Ishikawa (cell line): ENCODE results near the gene ZNF22.

Source experiments
- CEBPB ChIP-seq: IDR thresholded peaks from 2 replicates; pipeline ENCODE4 v1.6.1; 2012
- CREB1 ChIP-seq: IDR thresholded peaks from 2 replicates; pipeline ENCODE4 v1.6.1; 2012; ENCODE audit warnings: low read depth
- EGR1 ChIP-seq: IDR thresholded peaks from 2 replicates; pipeline ENCODE4 v1.6.1; 2012
- EP300 ChIP-seq: IDR thresholded peaks from 2 replicates; pipeline ENCODE4 v1.6.1; 2012; ENCODE audit warnings: borderline replicate concordance
- FOXM1 ChIP-seq: IDR thresholded peaks from 2 replicates; pipeline ENCODE4 v1.6.1; 2012; ENCODE audit warnings: low read depth, borderline replicate concordance
- NFIC ChIP-seq: IDR thresholded peaks from 2 replicates; pipeline ENCODE4 v1.6.1; 2012
- RAD21 ChIP-seq: IDR thresholded peaks from 2 replicates; pipeline ENCODE4 v1.6.1; 2012; ENCODE audit warnings: low read depth
- TAF1 ChIP-seq: IDR thresholded peaks from 2 replicates; pipeline ENCODE4 v1.6.1; 2012; ENCODE audit warnings: low read depth, mild to moderate bottlenecking
- TCF12 ChIP-seq: IDR thresholded peaks from 2 replicates; pipeline ENCODE4 v1.6.1; 2012; ENCODE audit warnings: low read depth
- TEAD4 ChIP-seq: IDR thresholded peaks from 2 replicates; pipeline ENCODE4 v1.6.1; 2012
- YY1 ChIP-seq: IDR thresholded peaks from 2 replicates; pipeline ENCODE4 v1.6.1; 2012; ENCODE audit warnings: low read depth
- ZBTB7A ChIP-seq: IDR thresholded peaks from 2 replicates; pipeline ENCODE4 v1.6.1; 2012; ENCODE audit warnings: low read depth
- TF ChIP-seq, protein P1 (sequence below): IDR thresholded peaks from 2 replicates; pipeline ENCODE4 v1.6.1; 2012; ENCODE audit warnings: low read depth, mild to moderate bottlenecking
- TF ChIP-seq, protein P2 (sequence below): IDR thresholded peaks from 2 replicates; pipeline ENCODE4 v1.6.1; 2012
- TF ChIP-seq, protein P3 (sequence below): IDR thresholded peaks from 2 replicates; pipeline ENCODE4 v1.6.1; 2012

The ZNF22 gene

DNA sequence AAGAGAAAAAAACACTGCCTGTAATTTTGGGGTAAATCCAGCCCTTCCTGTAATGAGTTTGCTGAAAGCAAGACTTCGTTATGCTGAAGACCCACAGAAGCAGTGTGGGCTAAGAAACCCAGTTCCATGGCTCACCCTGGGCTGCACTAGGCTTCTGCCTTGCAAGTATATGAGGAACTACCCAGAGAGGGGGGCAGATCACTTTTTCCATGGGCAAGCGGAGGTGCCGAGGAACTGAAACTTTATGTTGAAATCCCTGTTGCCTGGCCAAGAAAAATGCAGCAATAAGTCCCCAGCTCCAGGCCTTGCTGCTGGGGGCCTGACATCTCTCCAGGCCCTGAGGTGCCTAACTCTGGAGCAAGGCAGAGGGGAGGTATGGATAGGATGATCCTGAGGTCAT lies 32.6 kb upstream of the ZNF22 start:
- no peak for TF ChIP-seq TAF1
- no peak for TF ChIP-seq EGR1
- no peak for TF ChIP-seq NFIC
- no peak for TF ChIP-seq CEBPB
- TF ChIP-seq ZBTB7A: no peak
- TF ChIP-seq, protein P1, sequence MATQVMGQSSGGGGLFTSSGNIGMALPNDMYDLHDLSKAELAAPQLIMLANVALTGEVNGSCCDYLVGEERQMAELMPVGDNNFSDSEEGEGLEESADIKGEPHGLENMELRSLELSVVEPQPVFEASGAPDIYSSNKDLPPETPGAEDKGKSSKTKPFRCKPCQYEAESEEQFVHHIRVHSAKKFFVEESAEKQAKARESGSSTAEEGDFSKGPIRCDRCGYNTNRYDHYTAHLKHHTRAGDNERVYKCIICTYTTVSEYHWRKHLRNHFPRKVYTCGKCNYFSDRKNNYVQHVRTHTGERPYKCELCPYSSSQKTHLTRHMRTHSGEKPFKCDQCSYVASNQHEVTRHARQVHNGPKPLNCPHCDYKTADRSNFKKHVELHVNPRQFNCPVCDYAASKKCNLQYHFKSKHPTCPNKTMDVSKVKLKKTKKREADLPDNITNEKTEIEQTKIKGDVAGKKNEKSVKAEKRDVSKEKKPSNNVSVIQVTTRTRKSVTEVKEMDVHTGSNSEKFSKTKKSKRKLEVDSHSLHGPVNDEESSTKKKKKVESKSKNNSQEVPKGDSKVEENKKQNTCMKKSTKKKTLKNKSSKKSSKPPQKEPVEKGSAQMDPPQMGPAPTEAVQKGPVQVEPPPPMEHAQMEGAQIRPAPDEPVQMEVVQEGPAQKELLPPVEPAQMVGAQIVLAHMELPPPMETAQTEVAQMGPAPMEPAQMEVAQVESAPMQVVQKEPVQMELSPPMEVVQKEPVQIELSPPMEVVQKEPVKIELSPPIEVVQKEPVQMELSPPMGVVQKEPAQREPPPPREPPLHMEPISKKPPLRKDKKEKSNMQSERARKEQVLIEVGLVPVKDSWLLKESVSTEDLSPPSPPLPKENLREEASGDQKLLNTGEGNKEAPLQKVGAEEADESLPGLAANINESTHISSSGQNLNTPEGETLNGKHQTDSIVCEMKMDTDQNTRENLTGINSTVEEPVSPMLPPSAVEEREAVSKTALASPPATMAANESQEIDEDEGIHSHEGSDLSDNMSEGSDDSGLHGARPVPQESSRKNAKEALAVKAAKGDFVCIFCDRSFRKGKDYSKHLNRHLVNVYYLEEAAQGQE: no peak
- TF ChIP-seq CREB1: no peak
- TF ChIP-seq, protein P2, sequence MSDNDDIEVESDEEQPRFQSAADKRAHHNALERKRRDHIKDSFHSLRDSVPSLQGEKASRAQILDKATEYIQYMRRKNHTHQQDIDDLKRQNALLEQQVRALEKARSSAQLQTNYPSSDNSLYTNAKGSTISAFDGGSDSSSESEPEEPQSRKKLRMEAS: no peak
- TF ChIP-seq, protein P3, sequence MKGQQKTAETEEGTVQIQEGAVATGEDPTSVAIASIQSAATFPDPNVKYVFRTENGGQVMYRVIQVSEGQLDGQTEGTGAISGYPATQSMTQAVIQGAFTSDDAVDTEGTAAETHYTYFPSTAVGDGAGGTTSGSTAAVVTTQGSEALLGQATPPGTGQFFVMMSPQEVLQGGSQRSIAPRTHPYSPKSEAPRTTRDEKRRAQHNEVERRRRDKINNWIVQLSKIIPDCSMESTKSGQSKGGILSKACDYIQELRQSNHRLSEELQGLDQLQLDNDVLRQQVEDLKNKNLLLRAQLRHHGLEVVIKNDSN: no peak
- TF ChIP-seq FOXM1: no peak
- no peak for TF ChIP-seq TEAD4
- TF ChIP-seq TCF12: no peak
- TF ChIP-seq RAD21: no peak
- TF ChIP-seq YY1: no peak
- TF ChIP-seq EP300: no peak

DNA sequence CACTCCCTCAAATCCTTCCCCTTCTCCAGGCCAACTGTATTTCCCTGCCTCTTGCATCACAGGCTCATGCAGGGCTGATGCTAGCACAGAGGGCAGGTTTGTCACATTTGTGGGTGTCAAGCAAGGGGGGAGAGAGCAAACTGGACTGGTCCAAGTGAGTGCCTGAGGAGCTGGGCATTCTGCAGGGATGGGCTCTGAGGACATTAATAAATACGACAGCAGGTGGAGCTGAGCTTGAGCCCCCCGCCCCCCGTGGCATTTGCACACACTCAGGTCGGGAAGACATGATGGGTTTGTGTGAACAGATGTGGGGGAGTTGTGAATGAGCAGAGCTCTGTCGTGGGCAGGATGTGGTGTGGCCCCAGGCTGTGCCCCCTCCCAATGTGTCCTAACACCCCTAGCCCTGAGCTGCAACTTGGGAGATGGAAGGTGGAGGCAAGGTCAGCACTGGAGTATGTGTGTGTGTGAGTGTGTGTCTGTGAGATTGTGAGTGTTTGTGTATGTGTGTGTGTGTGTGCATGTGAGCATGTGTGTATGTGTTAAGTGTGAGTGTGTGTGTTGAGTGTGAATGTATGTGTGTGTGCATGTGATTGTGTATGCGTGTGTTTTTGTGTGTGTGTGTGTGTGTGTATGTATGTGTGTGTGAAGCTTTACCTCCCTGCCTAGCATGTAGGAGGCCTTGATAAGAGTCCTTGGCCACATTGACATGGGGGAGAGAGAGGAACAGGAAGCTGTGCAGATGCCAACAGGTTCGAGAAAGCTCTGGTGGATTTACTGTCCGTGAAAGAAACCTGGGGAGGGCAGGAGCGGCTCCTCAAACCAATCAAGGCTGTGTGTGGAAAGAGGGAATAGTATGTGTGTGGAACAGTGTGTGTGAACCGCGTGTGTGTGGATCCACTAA lies 32.0 kb upstream of the ZNF22 start:
- TF ChIP-seq ZBTB7A: no peak

DNA sequence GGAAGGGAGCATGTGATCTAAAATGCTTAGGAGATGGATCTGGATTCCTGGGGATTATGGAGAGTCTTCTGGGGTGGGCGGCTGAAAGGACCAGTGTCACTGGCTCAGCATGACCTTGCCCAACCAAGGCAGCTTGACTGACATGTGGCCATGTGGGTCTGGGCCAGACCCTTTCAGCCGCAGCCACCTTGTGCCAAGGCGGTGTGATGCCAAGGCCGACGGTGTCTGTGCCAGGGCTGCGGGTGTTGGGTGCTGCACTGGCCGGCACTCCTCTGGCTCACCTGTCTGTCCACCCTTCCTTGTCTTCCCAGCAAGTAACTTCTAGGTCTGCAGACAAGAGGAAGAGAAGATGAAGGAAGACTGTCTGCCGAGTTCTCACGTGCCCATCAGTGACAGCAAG lies 30.9 kb upstream of the ZNF22 start:
- no peak for TF ChIP-seq YY1
- no peak for TF ChIP-seq EP300
- TF ChIP-seq, protein P1: no peak
- TF ChIP-seq, protein P2: no peak
- TF ChIP-seq FOXM1: no peak
- no peak for TF ChIP-seq RAD21
- TF ChIP-seq, protein P3: no peak
- TF ChIP-seq TCF12: no peak
- TF ChIP-seq CEBPB: no peak
- no peak for TF ChIP-seq EGR1
- no peak for TF ChIP-seq NFIC
- no peak for TF ChIP-seq ZBTB7A
- TF ChIP-seq TEAD4: no peak
- no peak for TF ChIP-seq TAF1
- no peak for TF ChIP-seq CREB1

DNA sequence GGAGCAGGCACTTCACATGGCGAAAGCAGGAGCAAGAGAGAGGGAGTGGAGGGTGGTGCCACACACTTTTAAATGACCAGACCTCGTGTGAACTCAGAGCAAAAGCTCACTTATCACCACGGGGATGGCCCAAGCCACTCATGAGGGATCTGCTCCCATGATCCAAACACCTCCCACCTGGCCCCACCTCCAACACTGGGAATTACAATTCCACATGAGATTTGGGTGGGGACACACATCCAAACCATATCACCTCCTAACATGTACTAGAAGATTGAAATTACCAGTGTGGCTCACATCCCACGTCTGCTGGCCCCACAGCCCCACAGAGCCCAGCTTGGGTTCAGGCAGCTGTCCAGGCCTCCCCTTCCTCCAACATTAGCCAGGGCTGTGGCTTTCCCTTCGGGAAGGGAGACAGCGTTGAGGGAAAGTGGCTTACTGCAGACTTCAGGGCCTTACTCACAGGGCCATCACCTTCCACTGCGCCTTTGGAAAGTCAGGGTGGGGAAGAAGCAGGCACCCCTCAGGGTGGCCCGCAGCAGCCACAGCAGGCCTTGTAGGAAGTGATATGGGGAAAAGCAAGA lies 29.8 kb upstream of the ZNF22 start:
- TF ChIP-seq YY1: no peak
- no peak for TF ChIP-seq EGR1
- TF ChIP-seq, protein P3: no peak
- TF ChIP-seq TCF12: no peak
- TF ChIP-seq CREB1: no peak
- no peak for TF ChIP-seq NFIC
- no peak for TF ChIP-seq FOXM1
- TF ChIP-seq TEAD4: no peak
- TF ChIP-seq, protein P2: no peak
- no peak for TF ChIP-seq RAD21
- TF ChIP-seq, protein P1: no peak
- TF ChIP-seq ZBTB7A: no peak
- TF ChIP-seq TAF1: no peak
- TF ChIP-seq EP300: no peak
- no peak for TF ChIP-seq CEBPB
